Measurements from ENCODE around the gene CCDC71L. TPM values are rescaled to one million over a fixed set of nuclear protein-coding genes. Genes with fewer than 3 reads are reported as not detected.

CCDC71L gene
- total and polyA plus RNA-seq, 2 of the 13 experiments (the other 11 are each of a cell fraction or from before 2014, with no cell fraction given) = 0.02 TPM; not detected in 1

DNA sequence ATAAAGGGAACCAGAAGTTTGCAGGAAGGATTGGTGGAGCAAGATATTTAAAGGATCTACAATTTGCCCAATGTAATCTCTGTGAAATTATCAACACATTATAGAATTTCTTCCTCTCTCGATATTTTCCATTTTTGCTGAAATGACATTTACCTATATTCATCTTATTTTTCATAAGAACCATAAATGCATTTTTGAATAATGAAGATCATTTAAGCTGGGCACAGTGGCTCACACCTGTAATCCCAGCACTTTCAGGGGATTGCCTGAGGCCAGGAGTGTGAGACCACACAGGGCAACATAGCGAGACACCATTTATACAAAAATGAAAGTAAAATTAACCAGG is 37.7 kb downstream of the CCDC71L start (continued):
- TF ChIP-seq, protein P1, sequence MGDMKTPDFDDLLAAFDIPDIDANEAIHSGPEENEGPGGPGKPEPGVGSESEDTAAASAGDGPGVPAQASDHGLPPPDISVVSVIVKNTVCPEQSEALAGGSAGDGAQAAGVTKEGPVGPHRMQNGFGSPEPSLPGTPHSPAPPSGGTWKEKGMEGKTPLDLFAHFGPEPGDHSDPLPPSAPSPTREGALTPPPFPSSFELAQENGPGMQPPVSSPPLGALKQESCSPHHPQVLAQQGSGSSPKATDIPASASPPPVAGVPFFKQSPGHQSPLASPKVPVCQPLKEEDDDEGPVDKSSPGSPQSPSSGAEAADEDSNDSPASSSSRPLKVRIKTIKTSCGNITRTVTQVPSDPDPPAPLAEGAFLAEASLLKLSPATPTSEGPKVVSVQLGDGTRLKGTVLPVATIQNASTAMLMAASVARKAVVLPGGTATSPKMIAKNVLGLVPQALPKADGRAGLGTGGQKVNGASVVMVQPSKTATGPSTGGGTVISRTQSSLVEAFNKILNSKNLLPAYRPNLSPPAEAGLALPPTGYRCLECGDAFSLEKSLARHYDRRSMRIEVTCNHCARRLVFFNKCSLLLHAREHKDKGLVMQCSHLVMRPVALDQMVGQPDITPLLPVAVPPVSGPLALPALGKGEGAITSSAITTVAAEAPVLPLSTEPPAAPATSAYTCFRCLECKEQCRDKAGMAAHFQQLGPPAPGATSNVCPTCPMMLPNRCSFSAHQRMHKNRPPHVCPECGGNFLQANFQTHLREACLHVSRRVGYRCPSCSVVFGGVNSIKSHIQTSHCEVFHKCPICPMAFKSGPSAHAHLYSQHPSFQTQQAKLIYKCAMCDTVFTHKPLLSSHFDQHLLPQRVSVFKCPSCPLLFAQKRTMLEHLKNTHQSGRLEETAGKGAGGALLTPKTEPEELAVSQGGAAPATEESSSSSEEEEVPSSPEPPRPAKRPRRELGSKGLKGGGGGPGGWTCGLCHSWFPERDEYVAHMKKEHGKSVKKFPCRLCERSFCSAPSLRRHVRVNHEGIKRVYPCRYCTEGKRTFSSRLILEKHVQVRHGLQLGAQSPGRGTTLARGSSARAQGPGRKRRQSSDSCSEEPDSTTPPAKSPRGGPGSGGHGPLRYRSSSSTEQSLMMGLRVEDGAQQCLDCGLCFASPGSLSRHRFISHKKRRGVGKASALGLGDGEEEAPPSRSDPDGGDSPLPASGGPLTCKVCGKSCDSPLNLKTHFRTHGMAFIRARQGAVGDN (CRISPR knock-in tag; IDR thresholded peaks at IDR 0.05) = no peak
- TF ChIP-seq NFATC3 (CRISPR knock-in tag; IDR thresholded peaks at IDR 0.05) (no peak), ZNF33B (CRISPR knock-in tag; IDR thresholded peaks at IDR 0.05) (no peak), KAT7 (CRISPR knock-in tag; IDR thresholded peaks at IDR 0.05; ENCODE audit: borderline replicate concordance) (no peak)

GRCh38 chr7:106622654-106623314 is 38.2 kb downstream of the CCDC71L start:
- Histone ChIP-seq H3K79me2 (ENCODE audit: insufficient read depth, low read length) (no peaks in the 10 kb centered on the region), H3K4me3 (replicated peaks in 1 of 3; ENCODE audit: insufficient read depth in 1 of 3, low read depth in 2 of 3, low read length in 3 of 3) (no peak overlapping the region), H2AFZ (ENCODE audit: low read length) (no peak overlapping the region), H3K9me3 (ENCODE audit: low read length) (peaks cover 10% of the 10 kb centered on the region; the same call in 1 of the 2 replicates), H4K20me1 (ENCODE audit: insufficient read depth, low read length) (no peaks in the 10 kb centered on the region), H3K27me3 (ENCODE audit: control insufficient read depth in 1 of 2, insufficient read depth in 2 of 2, low read length in 2 of 2) (no peaks in the 10 kb centered on the region), H3K9ac (ENCODE audit: insufficient read depth, low read depth, low read length) (no peak overlapping the region), H3K4me1 (ENCODE audit: insufficient read depth, low read length) (no peaks in the 10 kb centered on the region), H3K27ac (ENCODE audit: extremely low read length, insufficient read depth, low read length) (no peak overlapping the region), H3K4me2 (ENCODE audit: low read depth, low read length) (no peak overlapping the region), H3K36me3 (replicated peaks in 1 of 2; ENCODE audit: control insufficient read depth in 1 of 2, insufficient read depth in 2 of 2, low read length in 2 of 2) (no peaks in the 10 kb centered on the region)
- in situ Hi-C loops (cut with HindIII; ENCODE audit: extremely low pct_ligation_motif_present, low pct_unique_long_range_greater_than_20kb) (no loop called here), intact Hi-C loops (cut with micrococcal nuclease; ENCODE audit: unreplicated experiment) (no loop called here)
- FAIRE-seq (no peak), DNase-seq (ENCODE audit: low spot score) (no peak), ATAC-seq (no peak)
- CTCF ChIA-PET (ENCODE audit: low intra/inter-chr PET ratio, low total read pairs) = no interaction called here
- BruUV-seq (replicated peaks) = no TSS peak
- 3% methylated on average over 1 of the region's 1 CpG for WGBS (ENCODE audit: low lambda C conversion rate)
- TF ChIP-seq ZNF543 (CRISPR knock-in tag; IDR thresholded peaks at IDR 0.05) = no peak
- TF ChIP-seq, protein P2, sequence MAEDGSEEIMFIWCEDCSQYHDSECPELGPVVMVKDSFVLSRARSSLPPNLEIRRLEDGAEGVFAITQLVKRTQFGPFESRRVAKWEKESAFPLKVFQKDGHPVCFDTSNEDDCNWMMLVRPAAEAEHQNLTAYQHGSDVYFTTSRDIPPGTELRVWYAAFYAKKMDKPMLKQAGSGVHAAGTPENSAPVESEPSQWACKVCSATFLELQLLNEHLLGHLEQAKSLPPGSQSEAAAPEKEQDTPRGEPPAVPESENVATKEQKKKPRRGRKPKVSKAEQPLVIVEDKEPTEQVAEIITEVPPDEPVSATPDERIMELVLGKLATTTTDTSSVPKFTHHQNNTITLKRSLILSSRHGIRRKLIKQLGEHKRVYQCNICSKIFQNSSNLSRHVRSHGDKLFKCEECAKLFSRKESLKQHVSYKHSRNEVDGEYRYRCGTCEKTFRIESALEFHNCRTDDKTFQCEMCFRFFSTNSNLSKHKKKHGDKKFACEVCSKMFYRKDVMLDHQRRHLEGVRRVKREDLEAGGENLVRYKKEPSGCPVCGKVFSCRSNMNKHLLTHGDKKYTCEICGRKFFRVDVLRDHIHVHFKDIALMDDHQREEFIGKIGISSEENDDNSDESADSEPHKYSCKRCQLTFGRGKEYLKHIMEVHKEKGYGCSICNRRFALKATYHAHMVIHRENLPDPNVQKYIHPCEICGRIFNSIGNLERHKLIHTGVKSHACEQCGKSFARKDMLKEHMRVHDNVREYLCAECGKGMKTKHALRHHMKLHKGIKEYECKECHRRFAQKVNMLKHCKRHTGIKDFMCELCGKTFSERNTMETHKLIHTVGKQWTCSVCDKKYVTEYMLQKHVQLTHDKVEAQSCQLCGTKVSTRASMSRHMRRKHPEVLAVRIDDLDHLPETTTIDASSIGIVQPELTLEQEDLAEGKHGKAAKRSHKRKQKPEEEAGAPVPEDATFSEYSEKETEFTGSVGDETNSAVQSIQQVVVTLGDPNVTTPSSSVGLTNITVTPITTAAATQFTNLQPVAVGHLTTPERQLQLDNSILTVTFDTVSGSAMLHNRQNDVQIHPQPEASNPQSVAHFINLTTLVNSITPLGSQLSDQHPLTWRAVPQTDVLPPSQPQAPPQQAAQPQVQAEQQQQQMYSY (CRISPR knock-in tag; IDR thresholded peaks at IDR 0.05) = no peak
- no peak for TF ChIP-seq ERF (CRISPR knock-in tag; IDR thresholded peaks at IDR 0.05)
- TF ChIP-seq KDM2A (CRISPR knock-in tag; IDR thresholded peaks at IDR 0.05; ENCODE audit: borderline replicate concordance, low read depth) = no peak
- TF ChIP-seq LBX2 (CRISPR knock-in tag; IDR thresholded peaks at IDR 0.05; ENCODE audit: borderline replicate concordance) = no peak
- no peak for TF ChIP-seq ZNF354B (CRISPR knock-in tag; IDR thresholded peaks at IDR 0.05)
- TF ChIP-seq ZKSCAN5 (CRISPR knock-in tag; IDR thresholded peaks at IDR 0.05) = no peak
- TF ChIP-seq ZNF572 (CRISPR knock-in tag; IDR thresholded peaks at IDR 0.05) = no peak
- TF ChIP-seq POLR2A (IDR thresholded peaks at IDR 0.05; ENCODE audit: insufficient read depth in 1 of 2, low read depth in 2 of 2, low read length in 2 of 2) = no peak
- TF ChIP-seq KMT2B (CRISPR knock-in tag; IDR thresholded peaks at IDR 0.05) = no peak
- POLR2A ChIA-PET = no interaction called here

Data from HepG2 (cell line).